SK-MEL-5 (cell line): ENCODE results near the gene CDKN2C. TPM values are rescaled to one million over a fixed set of nuclear protein-coding genes. Genes with fewer than 3 reads are reported as not detected.
"Not testable (repeated sequence)": the region's sequence is repeated elsewhere in the genome, so short reads cannot be mapped to it uniquely, and the experiment has no call there.

ENCODE experiments used
- DNase-seq: peaks from one replicate; pipeline ENCODE4 v3.0.0-alpha.2; 2016; ENCODE audit warnings: low read depth, low spot score
- in situ Hi-C: cut with HindIII; loops from 2 replicates; pipeline ENCODE4 v1.10.0; 2016; ENCODE audit warnings: low sequenced_read_pairs, high pct_unique_total_duplicates, low pct_unique_long_range_greater_than_20kb
- total RNA-seq: library from RNA; depleted of rRNA; stranded (reverse); fragments of >200 nt; shearing (Covaris generic); gene quantifications from 2 replicates; pipeline ENCODE4 v1.2.3, GENCODE V29; 2014; rRNA removed

CDKN2C gene
- total RNA-seq, 1 experiment from 2014 or later = 5.4 TPM

DNA sequence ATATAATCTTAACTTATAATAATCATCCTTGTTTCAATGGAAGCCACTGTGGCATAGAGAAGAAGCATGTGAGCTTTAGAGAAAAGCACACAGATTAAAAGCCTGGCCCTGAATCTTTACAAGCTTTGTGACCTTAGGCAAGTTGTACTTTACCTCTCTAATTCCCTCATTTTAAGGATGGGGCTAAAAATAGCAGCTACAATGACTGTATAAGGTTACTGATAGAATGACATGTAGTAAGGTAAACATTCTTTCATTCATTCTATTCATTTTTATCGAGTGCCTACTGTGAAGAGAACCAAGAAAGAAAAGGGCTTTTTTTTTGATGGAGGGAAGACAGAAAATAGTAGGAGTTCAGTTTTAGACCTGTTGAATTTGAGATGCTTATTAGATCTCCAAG, 25.6 kb downstream of the CDKN2C start:
- in situ Hi-C loops = no loop called here
- DNase-seq = no peak

DNA sequence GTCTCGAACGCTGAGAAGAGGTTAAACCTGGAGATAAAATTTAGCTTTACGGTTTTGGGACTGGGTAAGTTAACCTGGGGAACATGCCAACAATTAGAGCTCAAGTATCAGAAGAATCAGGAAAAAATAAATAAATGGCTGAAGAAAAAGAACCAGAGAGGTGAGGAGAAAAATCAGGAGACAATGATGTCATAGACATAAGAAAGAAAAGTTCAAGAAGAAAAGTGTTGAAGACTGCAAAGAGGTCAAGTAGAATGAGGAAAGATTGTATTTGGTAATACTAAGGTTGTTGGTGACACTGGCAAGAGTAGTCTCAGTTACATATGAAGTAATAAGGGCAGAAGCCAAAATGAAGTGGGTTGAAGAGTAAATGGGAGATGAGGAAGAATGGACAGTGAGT, 26.0 kb downstream of the CDKN2C start:
- DNase-seq = no peak
- in situ Hi-C loops = no loop called here

DNA sequence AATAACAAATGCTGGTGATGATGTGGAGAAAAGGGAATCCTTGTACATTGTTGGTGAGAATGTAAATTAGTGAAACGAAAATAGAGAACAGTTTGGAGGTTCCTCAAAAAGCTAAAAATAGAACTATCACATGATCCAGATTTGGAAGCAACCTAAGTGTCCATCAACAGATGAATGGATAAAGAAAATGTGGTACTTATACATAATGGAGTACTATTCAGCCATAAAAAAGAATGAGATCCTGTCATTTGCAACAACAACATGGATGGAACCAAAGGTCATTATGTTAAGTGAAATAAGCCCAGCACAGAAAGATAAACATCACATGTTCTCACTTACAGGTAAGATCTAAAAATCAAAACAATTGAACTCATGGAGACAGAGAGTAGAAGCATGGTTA, 29.3 kb downstream of the CDKN2C start:
- in situ Hi-C loops, DNase-seq: not testable (repeated sequence)

DNA sequence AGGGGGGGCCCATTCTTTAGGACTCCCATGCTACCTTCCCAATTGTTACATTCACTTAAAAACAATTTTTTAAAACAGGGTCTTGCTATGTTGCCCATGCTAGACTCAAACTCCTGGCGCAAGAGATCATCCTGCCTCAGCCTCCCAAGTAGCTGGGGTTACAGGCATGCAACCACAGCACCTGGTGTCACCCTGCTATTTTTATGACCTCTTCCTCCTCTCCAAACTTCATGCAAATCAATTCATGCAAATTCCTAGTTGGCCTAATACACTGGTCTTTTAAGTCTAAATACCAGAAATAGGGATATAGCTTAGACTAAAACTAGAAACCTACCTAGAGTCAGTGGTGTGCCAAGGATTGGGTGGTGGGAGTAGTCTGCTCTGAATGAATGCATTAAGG, 30.1 kb downstream of the CDKN2C start:
- DNase-seq = no peak
- in situ Hi-C loops = no loop called here

DNA sequence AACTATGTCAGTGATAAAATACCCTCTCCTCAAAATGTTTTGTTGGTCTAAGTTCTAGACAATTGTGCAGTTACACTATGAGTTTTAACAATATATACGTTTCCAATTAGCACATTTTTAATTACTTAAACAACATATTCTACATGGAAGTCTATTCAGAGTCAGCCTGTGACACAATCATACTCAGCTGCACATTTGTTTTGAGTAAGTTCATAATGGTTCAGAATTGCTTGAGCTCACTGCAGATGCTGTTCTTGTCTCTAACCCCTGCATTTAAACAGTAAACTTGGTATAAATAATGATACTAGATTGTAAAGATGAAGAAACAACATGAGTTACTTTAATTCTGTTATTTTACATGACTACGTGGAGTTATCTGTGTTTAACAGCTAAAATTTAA, 30.6 kb downstream of the CDKN2C start:
- DNase-seq = no peak
- in situ Hi-C loops = no loop called here

DNA sequence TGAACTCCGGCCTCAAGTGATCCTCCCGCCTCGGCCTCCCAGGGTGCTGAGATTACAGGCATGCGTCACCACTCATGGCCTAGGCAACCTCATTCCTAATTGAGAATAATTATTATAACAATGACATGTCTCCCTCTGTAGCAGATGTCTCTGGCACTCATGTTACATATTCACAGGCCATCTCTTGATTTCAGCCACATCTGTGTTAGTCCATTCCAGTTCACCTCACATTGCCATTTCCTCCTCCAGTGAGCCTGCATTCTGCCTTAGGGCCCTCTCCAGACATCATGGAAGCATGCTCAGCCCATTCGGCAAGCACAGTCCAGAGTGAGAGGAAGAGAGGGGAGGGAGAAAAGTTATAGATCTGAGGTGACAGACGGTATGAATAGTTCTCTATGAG, 32.5 kb downstream of the CDKN2C start:
- in situ Hi-C loops = no loop called here
- no peak for DNase-seq

DNA sequence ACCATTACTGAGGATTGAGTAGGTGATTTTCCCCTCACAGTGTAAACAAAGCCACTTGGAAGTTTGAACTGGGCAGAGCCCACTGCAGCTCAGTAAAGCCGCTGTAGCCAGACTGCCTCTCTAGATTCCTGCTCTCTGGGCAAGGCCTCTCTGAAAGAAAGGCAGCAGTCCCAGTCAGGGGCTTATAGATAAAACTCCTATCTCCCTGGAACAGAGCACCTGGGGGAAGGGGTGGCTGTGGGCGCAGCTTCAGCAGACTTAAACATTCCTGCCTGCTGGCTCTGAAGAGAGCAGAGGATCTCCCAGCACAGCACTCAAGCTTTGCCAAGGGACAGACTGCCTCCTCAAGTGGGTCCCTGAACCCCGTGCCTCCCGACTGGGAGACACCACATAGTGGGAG, 35.5 kb downstream of the CDKN2C start:
- DNase-seq, in situ Hi-C loops: not testable (repeated sequence)

DNA sequence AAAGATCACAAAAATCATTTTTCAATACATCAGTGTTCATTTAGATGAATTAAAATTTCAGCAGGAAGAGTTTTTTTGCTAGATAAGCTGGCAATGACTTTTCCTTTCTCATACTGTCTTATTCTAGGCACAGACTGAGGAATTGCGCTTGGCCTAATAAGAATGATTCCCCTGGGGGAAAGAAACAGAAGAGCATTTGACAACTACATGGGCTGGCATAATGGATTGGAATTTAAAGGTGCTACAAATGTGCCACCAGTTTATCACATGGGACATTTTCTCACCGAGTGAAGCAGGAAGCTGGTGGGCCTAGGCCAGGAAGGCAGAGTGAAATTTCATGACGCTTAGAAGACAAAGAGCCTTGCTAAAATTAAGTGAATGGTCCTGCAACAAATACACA, 39.3 kb downstream of the CDKN2C start:
- in situ Hi-C loops = no loop called here

DNA sequence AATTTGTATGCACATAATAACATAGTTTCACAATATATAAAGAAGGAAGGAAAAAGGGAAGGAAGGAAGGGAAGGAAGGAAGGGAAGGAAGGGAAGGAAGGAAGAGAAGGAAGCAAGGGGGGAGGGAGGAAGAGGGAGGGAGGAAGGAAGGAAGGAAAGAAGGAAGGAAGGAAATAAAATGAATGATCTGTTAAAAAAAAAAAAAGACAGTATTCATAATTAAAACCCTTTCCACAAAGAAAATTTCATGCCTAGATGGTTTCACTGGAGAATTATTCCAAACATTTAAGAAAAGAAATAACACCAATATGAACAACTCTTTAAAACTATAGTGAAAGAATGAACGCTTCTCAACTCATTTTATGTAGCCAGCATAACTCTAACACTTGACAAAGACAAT, 44.8 kb downstream of the CDKN2C start:
- no peak for DNase-seq
- in situ Hi-C loops = no loop called here

More for the DNA sequence above, 39.3 kb downstream of the CDKN2C start:
- DNase-seq = peak; percentile 16

DNA sequence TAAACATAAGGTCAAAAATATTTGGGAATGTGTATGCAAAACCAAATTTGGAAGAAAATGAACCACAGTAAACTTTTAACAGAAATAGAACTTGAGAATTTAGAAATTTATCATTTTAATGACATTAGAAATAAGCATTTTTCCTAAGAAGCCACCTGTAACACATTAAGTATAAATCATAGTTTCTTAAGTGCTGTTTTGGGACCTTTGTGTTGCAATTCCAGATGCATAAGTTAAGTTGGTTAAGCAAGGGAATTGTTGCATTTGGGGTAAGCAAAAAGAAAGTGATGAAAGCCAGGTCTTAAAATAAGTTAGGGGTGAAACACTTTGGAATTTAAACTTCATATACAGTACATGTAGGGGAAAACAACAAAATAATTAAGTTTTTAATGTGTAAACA, 49.8 kb downstream of the CDKN2C start:
- in situ Hi-C loops = no loop called here

More for the DNA sequence above, 49.8 kb downstream of the CDKN2C start:
- DNase-seq = no peak

Other genes starting within 250 kb of the CDKN2C start
- gene FAF1, start 10.0 kb upstream of the CDKN2C start, total RNA-seq = 73.3 and 76.9 TPM in 2 replicates
- gene C1orf185, start 132.0 kb downstream of the CDKN2C start, total RNA-seq = not detected in 2 replicates